ENCODE results near the gene SHCBP1.
"Not testable (repeated sequence)": the region's sequence is repeated elsewhere in the genome, so short reads cannot be mapped to it uniquely, and the experiment has no call there.

GRCh38 chr16:46554435-46554834 lies 66.7 kb downstream of the SHCBP1 start:
- TF ChIP-seq YY1 (IDR thresholded peaks at IDR 0.05; ENCODE audit: insufficient read depth, insufficient read length); SUZ12 (IDR thresholded peaks at IDR 0.05; ENCODE audit: extremely low read depth, insufficient read depth, insufficient read length); ZNF274 (IDR thresholded peaks at IDR 0.05; ENCODE audit: low read depth, low read length): not testable (repeated sequence)

Data from NT2/D1 (cell line).